GM15510 (cell line): ENCODE measurements around the gene TAS2R3.

Experiments used
- POLR2A ChIP-seq: IDR thresholded peaks from 3 replicates; pipeline ENCODE4 v1.6.1; 2011; ENCODE audit warnings: borderline replicate concordance; ENCODE audit not compliant: insufficient read length; ENCODE audit errors: extremely low read depth

The TAS2R3 gene

GRCh38 chr7:141748396-141748795 is 15.5 kb upstream of the TAS2R3 start:
- TF ChIP-seq POLR2A: no peak

GRCh38 chr7:141752634-141753033 is 11.3 kb upstream of the TAS2R3 start:
- TF ChIP-seq POLR2A: no peak

GRCh38 chr7:141754939-141755338 is 9.0 kb upstream of the TAS2R3 start:
- TF ChIP-seq POLR2A: no peak

GRCh38 chr7:141776374-141776773 is 12.5 kb downstream of the TAS2R3 start, which contains the start of gene TAS2R4:
Gene TAS2R4, plus strand, starts transcription at chr7:141776674. Its CDS starts 1,815 bp downstream, at chr7:141778489.
- TF ChIP-seq POLR2A: no peak

- no peak for TF ChIP-seq POLR2A
Measured at GRCh38 chr7:141785706-141786552, 22.0 kb downstream of the TAS2R3 start.

- no peak for TF ChIP-seq POLR2A
Measured at GRCh38 chr7:141788296-141788695, 24.4 kb downstream of the TAS2R3 start.

- TF ChIP-seq POLR2A: no peak
Measured at GRCh38 chr7:141789917-141790316, 26.0 kb downstream of the TAS2R3 start, which contains the start of gene TAS2R5. Gene TAS2R5, plus strand, starts transcription at chr7:141790217. Its CDS starts 145 bp downstream, at chr7:141790362.

- no peak for TF ChIP-seq POLR2A
Measured at GRCh38 chr7:141792526-141792925, 28.6 kb downstream of the TAS2R3 start.
